ENCODE measurements around the gene USP30. TPM values are rescaled to one million over a fixed set of nuclear protein-coding genes. Genes with fewer than 3 reads are reported as not detected.

USP30 gene
- total RNA-seq, 1 experiment from 2014 or later: 12.5 TPM

DNA sequence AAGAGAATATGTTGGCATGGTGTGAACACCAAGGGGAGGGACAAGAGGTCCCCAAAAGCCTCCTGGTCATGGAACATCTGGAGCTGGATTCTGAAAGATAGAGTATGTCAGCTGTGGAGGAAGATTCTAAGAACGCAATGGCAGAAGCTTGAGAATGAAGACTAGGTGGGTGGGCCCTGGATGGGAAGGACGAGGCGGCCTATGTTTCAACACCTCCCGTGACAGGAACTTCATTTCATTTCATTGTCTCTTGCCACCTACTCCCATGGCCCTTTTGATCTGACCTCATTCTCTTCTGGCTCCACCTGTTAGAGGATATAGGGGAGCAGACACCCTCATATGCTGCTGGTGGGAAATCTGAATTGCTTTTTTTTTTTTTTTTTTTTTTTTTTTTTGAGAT is 48.4 kb downstream of the USP30 start:
- no TSS peak for BruUV-seq (replicated peaks)
- no peak for TF ChIP-seq EZH2 (IDR thresholded peaks at IDR 0.05; ENCODE audit: low read depth)
- no peak for TF ChIP-seq CTCF (conservative IDR thresholded peaks at IDR 0.05)
- ChIA-PET POLR2A (ENCODE audit: unreplicated experiment) (interaction anchor here (0.7 kb wide), 1 partner anchor 464 kb away, joined by 22 read pairs; no protein-coding TSS in a partner anchor), CTCF (interaction anchor here (0.6 kb wide), 1 partner anchor 23 kb away, joined by 4 read pairs; no protein-coding TSS in a partner anchor)
- intact Hi-C loops (cut with micrococcal nuclease; ENCODE audit: unreplicated experiment): no loop called here
- H3K79me2 ChIP-seq (ENCODE audit: low read depth): peaks cover 6% of the 10 kb centered on the region; the same call in 1 of the 2 replicates
- H3K4me2 ChIP-seq: no peak overlapping the region
- peaks cover 8% of the 10 kb centered on the region; the same call in 1 of the 2 replicates for H3K36me3 ChIP-seq (ENCODE audit: low read depth)
- H3K4me3 ChIP-seq: no peak overlapping the region
- DNase-seq: no peak
- H3K4me1 ChIP-seq (replicated peaks; ENCODE audit: insufficient read depth): peaks cover 12% of the 10 kb centered on the region
- H4K20me1 ChIP-seq (ENCODE audit: insufficient read depth): no peaks in the 10 kb centered on the region
- H3F3A ChIP-seq (ENCODE audit: insufficient read depth, low read depth): no peaks in the 10 kb centered on the region
- no peak overlapping the region for H2AFZ ChIP-seq
- H3K9me3 ChIP-seq (ENCODE audit: insufficient read depth, low read depth): no peaks in the 10 kb centered on the region
- no peaks in the 10 kb centered on the region for H3K9me2 ChIP-seq (ENCODE audit: insufficient read depth)
- H3K27me3 ChIP-seq (ENCODE audit: insufficient read depth, low read depth): no peaks in the 10 kb centered on the region
- H3K27ac ChIP-seq: no peak overlapping the region

GRCh38 chr12:109102491-109102890 is 50.1 kb downstream of the USP30 start:
- H2AFZ ChIP-seq: no peak overlapping the region
- no peak overlapping the region for H3K27ac ChIP-seq
- no TSS peak for BruUV-seq (replicated peaks)
- ChIA-PET CTCF (interaction anchor here (0.6 kb wide), 1 partner anchor 10 kb away, joined by 3 read pairs; no protein-coding TSS in a partner anchor), POLR2A (ENCODE audit: unreplicated experiment) (no interaction called here)
- H4K20me1 ChIP-seq (ENCODE audit: insufficient read depth): no peaks in the 10 kb centered on the region
- peaks cover 6% of the 10 kb centered on the region; the same call in 1 of the 2 replicates for H3K79me2 ChIP-seq (ENCODE audit: low read depth)
- peaks cover 8% of the 10 kb centered on the region; the same call in 1 of the 2 replicates for H3K36me3 ChIP-seq (ENCODE audit: low read depth)
- H3F3A ChIP-seq (ENCODE audit: insufficient read depth, low read depth): no peaks in the 10 kb centered on the region
- intact Hi-C loops (cut with micrococcal nuclease; ENCODE audit: unreplicated experiment): no loop called here
- H3K27me3 ChIP-seq (ENCODE audit: insufficient read depth, low read depth): no peaks in the 10 kb centered on the region
- TF ChIP-seq CTCF (conservative IDR thresholded peaks at IDR 0.05) (no peak), EZH2 (IDR thresholded peaks at IDR 0.05; ENCODE audit: low read depth) (no peak)
- no peak for DNase-seq
- no peak overlapping the region for H3K4me2 ChIP-seq
- H3K4me3 ChIP-seq: no peak overlapping the region
- no peaks in the 10 kb centered on the region for H3K9me3 ChIP-seq (ENCODE audit: insufficient read depth, low read depth)
- H3K4me1 ChIP-seq (replicated peaks; ENCODE audit: insufficient read depth): peaks cover 9% of the 10 kb centered on the region
- no peaks in the 10 kb centered on the region for H3K9me2 ChIP-seq (ENCODE audit: insufficient read depth)

- no peaks in the 10 kb centered on the region for H3K9me3 ChIP-seq (ENCODE audit: insufficient read depth, low read depth)
- ChIA-PET POLR2A (ENCODE audit: unreplicated experiment) (no interaction called here), CTCF (no interaction called here)
- no peak overlapping the region for H3K4me3 ChIP-seq
- no peaks in the 10 kb centered on the region for H3F3A ChIP-seq (ENCODE audit: insufficient read depth, low read depth)
- H4K20me1 ChIP-seq (ENCODE audit: insufficient read depth): no peaks in the 10 kb centered on the region
- TF ChIP-seq CTCF (conservative IDR thresholded peaks at IDR 0.05) (no peak), EZH2 (IDR thresholded peaks at IDR 0.05; ENCODE audit: low read depth) (no peak)
- H3K36me3 ChIP-seq (ENCODE audit: low read depth): peaks cover 6% of the 10 kb centered on the region; the same call in 1 of the 2 replicates
- no peaks in the 10 kb centered on the region for H3K9me2 ChIP-seq (ENCODE audit: insufficient read depth)
- intact Hi-C loops (cut with micrococcal nuclease; ENCODE audit: unreplicated experiment): no loop called here
- no peak overlapping the region for H3K27ac ChIP-seq
- H2AFZ ChIP-seq: no peak overlapping the region
- BruUV-seq (replicated peaks): no TSS peak
- no peak for DNase-seq
- no peak overlapping the region for H3K4me2 ChIP-seq
- no peaks in the 10 kb centered on the region for H3K27me3 ChIP-seq (ENCODE audit: insufficient read depth, low read depth)
- no peaks in the 10 kb centered on the region for H3K4me1 ChIP-seq (replicated peaks; ENCODE audit: insufficient read depth)
- peaks cover 3% of the 10 kb centered on the region; the same call in 1 of the 2 replicates for H3K79me2 ChIP-seq (ENCODE audit: low read depth)
Observed at GRCh38 chr12:109105176-109105575, 52.8 kb downstream of the USP30 start.
